ENCODE data around the gene ZIM2.

- no peak for TF ChIP-seq EP300 (IDR thresholded peaks at IDR 0.05)
- TF ChIP-seq POLR2AphosphoS5 (IDR thresholded peaks at IDR 0.05): no peak
- no peak for TF ChIP-seq POLR2A (IDR thresholded peaks at IDR 0.05; ENCODE audit: low read depth)
- TF ChIP-seq CTCF (IDR thresholded peaks at IDR 0.05): no peak
Observed at GRCh38 chr19:56832352-56832928, 8.1 kb downstream of the ZIM2 start.
